Neuron (in vitro differentiated cells): ENCODE measurements around the gene CUL7.

Source experiments
- H2AFZ ChIP-seq: one replicate; pipeline ENCODE4 v1.6.1; 2013; ENCODE audit warnings: low read depth, mild to moderate bottlenecking, inconsistent platforms, low read length, moderate library complexity
- H3K27me3 ChIP-seq: one replicate; pipeline ENCODE4 v1.6.1; 2013; ENCODE audit warnings: low read length; ENCODE audit not compliant: insufficient read depth
- H3K36me3 ChIP-seq: one replicate; pipeline ENCODE4 v1.6.1; 2013; ENCODE audit warnings: low read length; ENCODE audit not compliant: insufficient read depth
- H3K4me1 ChIP-seq: one replicate; pipeline ENCODE4 v1.6.1; 2013; ENCODE audit warnings: low read length; ENCODE audit not compliant: insufficient read depth
- H3K4me3 ChIP-seq: 2 replicates; pipeline ENCODE4 v1.5.1; 2013; ENCODE audit warnings: mild to moderate bottlenecking, low read length, moderate library complexity
- H3K9me3 ChIP-seq: one replicate; pipeline ENCODE4 v1.6.1; 2013; ENCODE audit warnings: low read length

CUL7 gene

DNA sequence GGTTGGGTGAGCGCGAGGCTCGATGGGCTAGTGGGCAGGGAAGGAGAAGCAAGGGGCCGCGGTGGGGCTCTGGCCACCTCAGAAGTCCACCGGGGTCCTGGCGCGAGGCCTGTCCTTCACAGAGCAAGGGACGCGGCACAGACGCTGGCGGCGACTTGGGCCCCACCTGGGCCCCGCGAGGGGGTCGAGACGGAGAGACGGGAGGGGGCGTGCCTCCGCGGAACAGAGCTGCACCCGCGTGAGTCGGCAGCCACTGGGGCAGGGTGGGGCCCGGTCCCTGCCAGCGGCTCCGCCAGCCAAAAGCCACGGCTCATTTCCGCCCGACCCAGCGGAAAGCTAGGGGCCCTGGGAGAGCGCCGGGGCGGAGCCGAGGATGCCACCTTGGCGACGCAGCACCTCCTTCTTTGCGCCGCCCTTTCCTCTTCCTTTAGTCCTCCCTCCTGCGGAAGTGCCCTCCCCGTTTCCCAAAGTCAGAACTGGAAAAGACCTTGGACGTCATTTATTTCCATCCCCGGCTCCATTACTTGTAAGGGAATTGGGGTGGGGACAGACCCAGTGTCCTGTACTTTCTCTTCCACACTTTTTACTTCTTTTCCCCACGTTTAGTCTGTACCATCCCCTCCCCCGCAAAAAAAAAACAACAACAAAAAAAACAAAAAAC, at the start of gene CUL7:
Gene CUL7 (minus strand): TSS at position 307 of the 661 bp plus-strand sequence. CDS start 1,063 bp downstream, outside the sequence.
- Histone ChIP-seq H3K36me3 (peaks cover 38% of the 10 kb centered on the region), H2AFZ (no peak within 1 kb of the TSS), H3K4me3 (peak within 1 kb of the TSS; percentile 56), H3K9me3 (no peaks in the 10 kb centered on the region), H3K4me1 (peaks cover 20% of the 10 kb centered on the region), H3K27me3 (no peaks in the 10 kb centered on the region)

DNA sequence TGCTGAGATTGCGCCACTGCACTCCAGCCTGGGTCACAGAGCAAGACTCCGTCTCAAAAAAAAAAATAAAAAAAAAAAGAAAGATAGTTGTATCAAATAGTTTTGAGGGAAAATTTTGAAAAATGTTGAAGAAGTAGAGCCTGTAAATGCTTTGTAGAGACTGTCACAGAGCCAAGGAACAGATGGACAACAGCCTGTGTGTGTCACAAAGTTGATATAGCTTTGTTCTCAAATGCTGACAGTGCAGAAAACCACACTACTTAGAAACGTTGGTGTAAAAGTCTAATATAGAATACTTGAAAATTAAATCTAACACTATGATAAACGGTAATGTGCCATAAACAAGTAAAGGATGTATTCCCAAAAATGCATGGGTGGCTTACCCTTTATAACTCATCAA, 47.8 kb upstream of the CUL7 start:
- Histone ChIP-seq H3K27me3 (no peaks in the 10 kb centered on the region), H3K9me3 (no peaks in the 10 kb centered on the region), H3K36me3 (no peaks in the 10 kb centered on the region), H2AFZ (no peak overlapping the region), H3K4me3 (no peak overlapping the region), H3K4me1 (peaks cover 38% of the 10 kb centered on the region)

DNA sequence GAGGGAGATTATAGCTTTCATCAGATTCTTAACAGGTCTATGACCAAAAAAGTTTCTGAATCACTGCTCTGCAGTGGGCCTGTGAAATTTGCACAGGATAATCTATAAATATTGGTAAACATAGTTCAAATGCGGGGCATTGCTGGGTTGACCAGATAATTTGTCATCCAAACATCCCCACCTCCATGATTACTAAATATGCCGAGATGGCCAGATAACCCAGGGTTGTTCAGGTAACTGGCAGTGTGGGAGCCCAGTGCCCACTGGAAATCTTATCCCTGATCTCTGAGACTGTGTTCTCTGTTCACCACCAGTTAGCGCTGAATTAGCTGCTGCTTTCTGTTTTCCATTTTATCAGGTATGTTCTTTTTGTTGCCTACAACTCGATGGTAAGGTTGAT, 43.9 kb upstream of the CUL7 start:
- no peak overlapping the region for H3K4me3 ChIP-seq
- no peaks in the 10 kb centered on the region for H3K36me3 ChIP-seq
- no peak overlapping the region for H2AFZ ChIP-seq
- no peaks in the 10 kb centered on the region for H3K27me3 ChIP-seq
- H3K4me1 ChIP-seq: peaks cover 48% of the 10 kb centered on the region
- no peaks in the 10 kb centered on the region for H3K9me3 ChIP-seq

DNA sequence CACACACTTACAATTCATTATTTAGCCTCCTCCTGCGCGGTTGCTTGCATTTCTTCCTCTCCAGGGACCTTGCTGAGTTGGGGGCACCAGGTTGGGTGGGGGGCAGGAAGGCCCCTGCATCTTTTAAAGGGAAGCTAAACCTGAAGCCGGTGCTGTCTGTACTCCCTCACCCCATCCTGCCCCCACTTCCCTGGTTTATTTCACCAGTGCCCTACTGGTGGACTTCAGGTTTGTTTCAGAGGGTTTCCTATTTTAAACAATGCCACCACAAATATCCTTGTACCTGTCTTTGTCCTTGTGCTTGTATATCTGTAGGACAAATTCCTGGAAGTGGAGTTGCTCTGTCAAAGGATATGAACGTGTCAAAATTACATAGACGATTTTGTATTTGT, 43.4 kb upstream of the CUL7 start:
- H3K27me3 ChIP-seq: no peaks in the 10 kb centered on the region
- H3K9me3 ChIP-seq: no peaks in the 10 kb centered on the region
- H2AFZ ChIP-seq: no peak overlapping the region
- no peak overlapping the region for H3K4me3 ChIP-seq
- no peaks in the 10 kb centered on the region for H3K36me3 ChIP-seq
- peaks cover 52% of the 10 kb centered on the region for H3K4me1 ChIP-seq

DNA sequence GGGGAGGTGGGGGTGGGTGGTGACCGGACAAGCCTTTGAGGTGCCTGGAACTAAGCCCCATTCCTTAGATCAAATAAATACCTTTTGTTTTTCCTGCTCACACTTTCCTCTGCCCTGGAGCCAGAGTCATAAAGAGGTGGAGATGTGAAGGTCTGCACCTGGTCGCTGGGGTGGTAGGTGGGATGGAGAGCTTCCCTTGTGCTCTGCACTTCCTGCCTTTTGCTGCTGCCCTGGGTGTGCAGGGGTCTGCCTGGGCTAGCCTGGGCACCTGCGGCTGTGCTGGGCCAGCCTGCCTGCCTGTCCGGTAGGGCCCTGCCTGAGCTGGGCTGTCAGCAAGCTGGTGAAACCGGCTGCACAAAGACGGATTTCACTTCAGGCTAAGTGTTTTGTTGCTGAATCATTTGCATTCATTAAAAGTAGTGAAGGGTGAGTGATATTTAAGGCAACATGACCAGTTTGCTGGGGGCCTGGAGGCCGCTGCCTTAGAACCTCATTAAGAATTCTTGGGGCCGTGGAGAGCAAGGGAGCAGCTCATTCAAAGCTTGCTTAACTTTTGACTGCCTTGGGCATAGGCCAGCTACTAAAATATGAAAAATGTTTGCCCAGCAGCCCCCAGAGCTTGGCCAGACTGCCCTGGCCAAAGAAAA, 42.9 kb upstream of the CUL7 start:
- H2AFZ ChIP-seq: no peak overlapping the region
- no peaks in the 10 kb centered on the region for H3K36me3 ChIP-seq
- H3K4me1 ChIP-seq: peaks cover 53% of the 10 kb centered on the region
- no peaks in the 10 kb centered on the region for H3K27me3 ChIP-seq
- no peaks in the 10 kb centered on the region for H3K9me3 ChIP-seq
- no peak overlapping the region for H3K4me3 ChIP-seq

DNA sequence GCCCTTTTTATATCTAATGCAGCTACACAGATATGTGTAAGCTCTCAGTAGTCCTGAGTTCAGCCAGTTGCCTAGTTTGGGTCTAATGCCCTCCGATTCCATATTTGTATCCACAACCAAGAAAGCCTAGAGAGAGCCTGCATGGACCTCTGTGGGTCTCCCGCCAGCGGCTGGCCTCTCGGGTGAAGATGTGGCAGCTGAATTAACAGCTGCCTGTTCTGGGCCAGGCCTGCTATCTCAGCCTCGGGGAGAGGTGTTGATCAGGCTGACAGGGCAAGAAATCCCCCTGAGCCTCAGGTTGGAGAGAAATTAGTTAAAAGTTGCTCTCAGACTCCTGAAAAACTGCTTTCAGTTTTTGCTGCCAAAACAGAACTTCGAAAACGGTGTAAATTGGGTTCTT, 42.3 kb upstream of the CUL7 start:
- Histone ChIP-seq H3K36me3 (no peaks in the 10 kb centered on the region), H3K9me3 (no peaks in the 10 kb centered on the region), H2AFZ (no peak overlapping the region), H3K27me3 (no peaks in the 10 kb centered on the region), H3K4me1 (peaks cover 53% of the 10 kb centered on the region), H3K4me3 (no peak overlapping the region)

DNA sequence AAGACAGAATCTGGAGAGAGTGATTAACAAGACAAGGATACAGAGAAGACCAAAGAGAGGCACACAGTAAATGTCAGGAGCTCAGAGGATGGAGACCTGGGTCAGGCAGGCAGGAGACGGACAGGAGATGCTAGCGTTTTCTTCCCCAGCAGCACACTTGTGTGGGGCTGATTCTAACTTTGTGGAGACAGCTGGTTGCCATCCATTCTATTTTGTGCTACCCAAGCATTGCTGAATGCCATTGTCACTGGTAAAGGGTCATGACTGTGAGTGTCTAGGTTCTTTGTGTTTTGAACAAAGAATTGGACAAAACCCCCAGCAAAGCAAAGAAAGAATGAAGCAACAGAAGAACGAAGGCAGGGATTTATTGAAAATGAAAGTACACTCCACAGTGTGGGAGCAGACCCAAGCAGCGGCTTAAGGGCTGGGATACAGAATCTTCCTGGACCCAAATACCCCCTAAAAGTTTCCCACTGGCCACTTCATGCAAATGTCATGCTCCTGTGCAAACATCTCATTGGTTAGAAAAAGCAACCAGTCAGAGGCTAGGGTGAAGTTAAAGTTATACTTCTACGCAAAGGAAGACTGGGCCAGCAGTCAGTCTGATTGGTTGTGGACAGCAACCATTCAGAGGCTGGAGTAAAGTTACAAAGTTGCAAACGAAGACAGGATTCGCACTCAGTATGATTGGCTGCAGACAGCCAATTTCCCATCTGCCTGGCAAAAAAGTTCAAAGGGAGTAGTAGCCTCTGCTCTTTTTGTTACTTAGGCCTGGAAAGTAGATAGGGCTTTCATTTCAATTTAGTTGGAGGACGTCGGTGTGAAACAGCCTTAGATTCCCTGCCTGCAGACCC, 40.0 kb upstream of the CUL7 start:
- H3K4me3 ChIP-seq: peak overlapping the region; percentile 36
- peaks cover 75% of the 10 kb centered on the region for H3K4me1 ChIP-seq
- no peaks in the 10 kb centered on the region for H3K36me3 ChIP-seq
- H2AFZ ChIP-seq: no peak overlapping the region
- no peaks in the 10 kb centered on the region for H3K27me3 ChIP-seq
- no peaks in the 10 kb centered on the region for H3K9me3 ChIP-seq

DNA sequence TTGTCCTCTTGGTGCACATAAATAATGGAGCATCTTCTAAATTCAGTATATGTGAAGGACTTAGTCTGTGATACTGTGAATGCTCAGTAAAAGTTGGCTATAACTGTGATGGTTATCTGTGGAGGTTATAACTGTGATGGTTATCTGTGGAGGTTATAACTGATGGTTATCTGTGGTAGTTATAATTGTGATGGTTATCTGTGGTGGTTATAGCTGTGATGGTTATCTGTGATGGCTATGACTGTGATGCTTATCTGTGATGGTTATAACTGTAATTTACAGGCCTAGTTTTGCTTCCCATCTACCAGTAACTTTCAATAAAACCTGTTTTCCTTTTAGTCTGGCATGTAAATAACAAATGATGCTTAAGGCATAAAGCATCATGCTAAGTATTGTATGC, 39.0 kb upstream of the CUL7 start:
- H3K27me3 ChIP-seq: no peaks in the 10 kb centered on the region
- no peak overlapping the region for H2AFZ ChIP-seq
- H3K36me3 ChIP-seq: no peaks in the 10 kb centered on the region
- peaks cover 70% of the 10 kb centered on the region for H3K4me1 ChIP-seq
- H3K4me3 ChIP-seq: peak overlapping the region; percentile 5
- no peaks in the 10 kb centered on the region for H3K9me3 ChIP-seq

DNA sequence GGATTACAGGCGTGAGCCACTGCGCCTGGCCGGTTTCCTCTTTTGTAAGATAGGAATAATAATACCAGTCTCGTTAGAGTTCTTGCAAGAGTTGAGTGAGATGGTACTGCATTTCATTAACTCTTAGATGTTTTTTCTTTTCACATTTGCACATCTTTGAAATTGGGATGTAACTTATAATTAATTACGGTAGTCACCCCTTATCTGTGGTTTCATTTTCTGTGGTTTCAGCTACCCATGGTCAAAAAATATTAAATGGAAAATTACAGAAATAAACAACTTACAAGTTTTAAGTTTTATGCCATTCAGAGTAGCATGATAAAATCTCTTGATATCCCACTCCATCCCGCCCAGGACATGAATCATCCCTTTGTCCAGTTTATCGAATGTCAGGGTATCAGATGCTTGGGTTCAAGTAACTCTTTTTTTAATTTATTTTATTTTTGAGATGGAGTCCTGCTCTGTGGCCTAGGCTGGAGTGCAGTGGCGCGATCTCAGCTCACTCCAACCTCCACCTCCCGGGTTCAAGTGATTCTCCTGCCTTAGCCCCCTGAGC, 37.9 kb upstream of the CUL7 start:
- H3K4me1 ChIP-seq: peaks cover 59% of the 10 kb centered on the region
- H3K4me3 ChIP-seq: no peak overlapping the region
- H3K36me3 ChIP-seq: no peaks in the 10 kb centered on the region
- no peaks in the 10 kb centered on the region for H3K27me3 ChIP-seq
- no peak overlapping the region for H2AFZ ChIP-seq
- H3K9me3 ChIP-seq: no peaks in the 10 kb centered on the region

DNA sequence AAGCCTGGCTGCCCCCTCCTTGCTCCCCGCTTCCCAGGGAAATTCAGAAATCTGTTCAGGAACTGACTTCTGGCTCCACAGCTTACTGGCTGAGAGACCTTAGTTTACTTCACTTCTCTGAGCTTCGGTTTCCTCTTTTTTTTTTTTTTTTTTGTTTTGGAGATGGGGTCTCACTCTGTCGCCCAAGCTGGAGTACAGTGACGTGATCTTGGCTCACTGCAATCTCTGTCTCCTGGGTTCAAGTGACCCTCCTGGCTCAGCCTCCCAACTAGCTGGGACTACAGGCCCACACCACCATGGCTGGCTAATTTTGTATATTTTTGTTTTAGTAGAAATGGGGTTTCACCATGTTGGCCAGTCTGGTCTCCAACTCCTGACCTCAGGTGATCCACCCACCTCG, 37.4 kb upstream of the CUL7 start:
- Histone ChIP-seq H3K4me3 (no peak overlapping the region), H3K9me3 (no peaks in the 10 kb centered on the region), H3K27me3 (no peaks in the 10 kb centered on the region), H3K36me3 (no peaks in the 10 kb centered on the region), H2AFZ (no peak overlapping the region), H3K4me1 (peaks cover 54% of the 10 kb centered on the region)

DNA sequence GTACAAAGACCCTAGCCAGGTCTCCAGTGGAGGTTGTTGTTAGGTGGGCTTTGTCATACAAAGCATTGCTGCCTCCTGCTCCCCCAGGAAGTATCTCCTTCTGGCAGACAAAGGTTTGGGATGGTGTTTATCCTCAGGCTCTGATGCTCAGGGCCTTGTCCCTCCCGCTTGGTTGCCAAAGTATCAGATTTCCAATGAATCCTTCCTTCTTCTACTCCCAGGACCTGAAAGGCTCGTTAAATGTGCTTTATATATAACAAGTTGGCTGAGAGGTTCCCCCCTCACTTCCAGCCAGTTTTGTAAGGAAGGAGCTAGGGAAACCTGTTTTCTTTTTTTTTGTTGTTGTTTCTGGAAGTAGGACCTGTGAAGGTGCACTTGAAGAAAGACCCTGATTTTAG, 36.9 kb upstream of the CUL7 start:
- Histone ChIP-seq H2AFZ (no peak overlapping the region), H3K27me3 (no peaks in the 10 kb centered on the region), H3K4me1 (peaks cover 49% of the 10 kb centered on the region), H3K9me3 (no peaks in the 10 kb centered on the region), H3K36me3 (no peaks in the 10 kb centered on the region), H3K4me3 (no peak overlapping the region)

DNA sequence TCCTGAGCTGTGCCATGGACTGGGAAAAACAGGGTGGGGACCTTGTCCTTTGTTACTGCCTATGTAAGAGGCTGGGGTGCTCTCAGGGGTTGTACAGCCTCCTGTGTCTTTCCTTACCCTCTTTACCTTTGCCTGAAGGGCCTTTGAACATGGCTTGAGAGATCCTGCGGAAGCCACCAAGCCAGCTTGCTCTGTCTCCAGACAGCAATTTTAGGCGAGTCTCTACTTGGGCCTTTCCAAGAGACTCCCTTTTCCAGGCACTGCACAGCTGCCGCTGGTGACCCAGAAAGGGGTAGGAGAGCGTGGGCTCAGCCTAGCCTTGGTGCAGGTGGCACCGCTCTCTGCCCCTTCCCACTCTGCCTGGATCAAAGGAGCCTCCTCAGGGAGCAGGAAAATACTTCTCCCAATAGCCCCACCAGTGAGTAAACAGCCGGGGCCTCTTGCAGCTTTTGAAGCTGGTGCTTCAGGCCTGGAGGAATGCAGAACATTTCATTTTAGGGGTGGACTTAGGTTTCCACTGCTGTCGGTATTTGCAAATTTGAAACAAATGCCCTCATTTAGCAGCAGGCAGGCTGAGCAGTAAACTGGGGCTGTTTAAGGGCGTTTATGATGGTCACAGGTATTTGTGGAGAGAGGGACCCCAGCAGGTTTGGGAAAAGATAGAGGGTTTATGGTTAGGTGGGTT, 36.4 kb upstream of the CUL7 start:
- Histone ChIP-seq H3K9me3 (no peaks in the 10 kb centered on the region), H2AFZ (no peak overlapping the region), H3K27me3 (no peaks in the 10 kb centered on the region), H3K4me3 (no peak overlapping the region), H3K4me1 (peaks cover 45% of the 10 kb centered on the region), H3K36me3 (no peaks in the 10 kb centered on the region)
